SK-N-SH (cell line): ENCODE data around the gene PRAMEF17. TPM values are rescaled to one million over a fixed set of nuclear protein-coding genes. Genes with fewer than 3 reads are reported as not detected.
"Not testable (repeated sequence)": the region's sequence is repeated elsewhere in the genome, so short reads cannot be mapped to it uniquely, and the experiment has no call there.

Source experiments
- CTCF ChIA-PET: fragments of 300-600, 350-600 bp; formaldehyde crosslinking; extraction: SDS; loops from one replicate; lab custom pipeline; 2021; lab: Yijun Ruan, JAX
- POLR2A ChIA-PET: fragments of 350-600 bp; sonication (Branson Sonifier 250); formaldehyde crosslinking; extraction: SDS; loops from one replicate; lab custom pipeline; 2020; ENCODE audit warnings: antibody characterized with exemption, inconsistent platforms; lab: Yijun Ruan, JAX
- DNase-seq: peaks from one replicate; pipeline ENCODE4 v3.0.0; 2012
- H2AFZ ChIP-seq: fragments of 200-600 bp; sonication (generic); 2 replicates; pipeline ENCODE4 v1.8.1; 2016; ENCODE audit warnings: antibody characterized with exemption, mild to moderate bottlenecking, low read depth
- H3F3A ChIP-seq: fragments of 200-600 bp; sonication (generic); replicated peaks from 2 replicates; pipeline ENCODE3; 2016; ENCODE audit warnings: antibody characterized with exemption, mild to moderate bottlenecking; ENCODE audit not compliant: insufficient read depth
- H3K27ac ChIP-seq, 2 experiments: fragments of 200-500 bp in 1 of 2; fragments of 200-600 bp in 1 of 2; sonication (Bioruptor generic) in 1 of 2; sonication (generic), shearing (Covaris generic) in 1 of 2; 2 replicates each; pipeline versions ENCODE4 v1.5.1 to v1.6.1; 2014 to 2016; ENCODE audit warnings: low read depth in 2 of 2, inconsistent platforms in 1 of 2, low read length in 1 of 2, mild to moderate bottlenecking in 1 of 2, mixed read lengths in 1 of 2
- H3K27me3 ChIP-seq: fragments of 200-600 bp; sonication (generic), shearing (Covaris generic); 2 replicates; pipeline ENCODE4 v1.6.1; 2016; ENCODE audit warnings: mixed run types; ENCODE audit not compliant: insufficient read depth
- H3K36me3 ChIP-seq, 2 experiments: fragments of 200-500 bp in 1 of 2; fragments of 200-600 bp in 1 of 2; sonication (Bioruptor generic) in 1 of 2; sonication (generic) in 1 of 2; replicated peaks in 1 of 2; 2 replicates each; pipeline versions ENCODE3 to v1.5.1; 2014 to 2016; ENCODE audit warnings: low read length in 1 of 2, mild to moderate bottlenecking in 1 of 2; ENCODE audit not compliant: insufficient read depth in 2 of 2, control insufficient read depth in 1 of 2
- H3K4me1 ChIP-seq, 2 experiments: fragments of 200-500 bp in 1 of 2; fragments of 200-600 bp in 1 of 2; sonication (Bioruptor generic) in 1 of 2; sonication (generic), shearing (Covaris generic) in 1 of 2; 2 replicates each; pipeline versions ENCODE4 v1.5.1 to v1.6.1; 2014 to 2016; ENCODE audit warnings: low read depth in 1 of 2, low read length in 1 of 2, mixed run types in 1 of 2; ENCODE audit not compliant: insufficient read depth in 2 of 2, control insufficient read depth in 1 of 2
- H3K4me2 ChIP-seq: fragments of 200-600 bp; sonication (generic), shearing (Covaris generic); 2 replicates; pipeline ENCODE4 v1.6.1; 2017; ENCODE audit warnings: mixed run types
- H3K4me3 ChIP-seq, 2 experiments: fragments of 200-500 bp in 1 of 2; fragments of 200-600 bp in 1 of 2; sonication (Bioruptor generic) in 1 of 2; sonication (generic), shearing (Covaris generic) in 1 of 2; 2 replicates each; pipeline versions ENCODE4 v1.5.1 to v1.8.1; 2014 to 2016; ENCODE audit warnings: low read depth in 2 of 2, inconsistent platforms in 1 of 2, low read length in 1 of 2, mild to moderate bottlenecking in 1 of 2, mixed read lengths in 1 of 2, moderate library complexity in 1 of 2
- H3K79me2 ChIP-seq: fragments of 200-600 bp; sonication (generic); 2 replicates; pipeline ENCODE4 v1.8.1; 2017; ENCODE audit warnings: mild to moderate bottlenecking; ENCODE audit not compliant: insufficient read depth
- H3K9ac ChIP-seq: fragments of 200-600 bp; sonication (generic); 2 replicates; pipeline ENCODE4 v1.6.1; 2017; ENCODE audit warnings: mixed run types
- H3K9me2 ChIP-seq: fragments of 200-600 bp; sonication (generic); 2 replicates; pipeline ENCODE4 v1.6.1; 2017; ENCODE audit warnings: mixed run types
- H3K9me3 ChIP-seq: fragments of 200-600 bp; sonication (generic); 2 replicates; pipeline ENCODE4 v1.6.1; 2017; ENCODE audit warnings: mixed run types, mild to moderate bottlenecking, moderate library complexity
- H4K20me1 ChIP-seq: fragments of 200-600 bp; sonication (generic); 2 replicates; pipeline ENCODE4 v1.6.1; 2017; ENCODE audit warnings: mild to moderate bottlenecking, mixed run types; ENCODE audit not compliant: insufficient read depth
- CTCF ChIP-seq: fragments of 200-600 bp; sonication (generic); IDR thresholded peaks from 2 replicates; pipeline ENCODE4 v1.6.1; 2017; ENCODE audit warnings: antibody characterized with exemption, mild to moderate bottlenecking, moderate library complexity
- RAD21 ChIP-seq: IDR thresholded peaks from 2 replicates; pipeline ENCODE4 v1.6.1; 2012; ENCODE audit warnings: mild to moderate bottlenecking, low read length
- SMC3 ChIP-seq: IDR thresholded peaks from 2 replicates; pipeline ENCODE4 v1.6.1; 2012; ENCODE audit warnings: low read depth, low read length, improper control_type of control experiment
- WGBS: methylation state at CpG from one replicate; pipeline ENCODE4 v1.1.6; 2017; ENCODE audit warnings: low lambda C conversion rate; 5-methylcytosine and 5-hydroxymethylcytosine counted together
- polyA plus RNA-seq, 3 experiments: library from polyadenylated mRNA; depleted of rRNA; stranded (reverse); fragments of >200 nt; gene quantifications; 2 replicates each; pipeline ENCODE4 v1.2.3, GENCODE V29; 2012

The PRAMEF17 gene
- polyA plus RNA-seq, 1 of the 3 experiments (the other 2 are of a cell fraction), result not detected

DNA sequence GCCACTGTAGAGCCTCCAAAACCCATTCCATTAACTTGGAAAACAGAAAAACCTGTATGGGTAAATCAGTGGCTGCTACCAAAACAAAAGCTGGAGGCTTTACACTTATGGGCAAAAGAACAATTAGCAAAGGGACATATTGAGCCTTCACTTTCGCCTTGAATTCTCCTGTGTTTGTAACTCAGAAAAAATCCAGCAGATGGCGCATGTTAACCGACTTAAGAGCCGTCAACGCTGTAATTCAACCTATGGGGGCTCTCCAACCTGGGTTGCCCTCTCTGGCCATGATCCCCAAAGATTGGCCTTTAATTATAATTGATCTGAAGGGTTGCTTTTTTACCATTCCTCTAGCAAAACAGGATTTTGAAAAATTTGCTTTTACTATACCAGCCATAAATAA, 32.7 kb upstream of the PRAMEF17 start:
- H3K4me2 ChIP-seq, H3K4me3 ChIP-seq, POLR2A ChIA-PET, H2AFZ ChIP-seq, H3K27ac ChIP-seq, H3K9ac ChIP-seq, CTCF ChIA-PET, H3K9me2 ChIP-seq, H3F3A ChIP-seq, H3K27me3 ChIP-seq, H3K9me3 ChIP-seq, H4K20me1 ChIP-seq, H3K79me2 ChIP-seq, H3K4me1 ChIP-seq, H3K36me3 ChIP-seq: not testable (repeated sequence)
- TF ChIP-seq RAD21 (peak; percentile 58), SMC3 (peak; percentile 47), CTCF (peak; percentile 65)
- DNase-seq, result peak; percentile 10
- 0% methylated on average over 5 of the region's 5 CpGs for WGBS

DNA sequence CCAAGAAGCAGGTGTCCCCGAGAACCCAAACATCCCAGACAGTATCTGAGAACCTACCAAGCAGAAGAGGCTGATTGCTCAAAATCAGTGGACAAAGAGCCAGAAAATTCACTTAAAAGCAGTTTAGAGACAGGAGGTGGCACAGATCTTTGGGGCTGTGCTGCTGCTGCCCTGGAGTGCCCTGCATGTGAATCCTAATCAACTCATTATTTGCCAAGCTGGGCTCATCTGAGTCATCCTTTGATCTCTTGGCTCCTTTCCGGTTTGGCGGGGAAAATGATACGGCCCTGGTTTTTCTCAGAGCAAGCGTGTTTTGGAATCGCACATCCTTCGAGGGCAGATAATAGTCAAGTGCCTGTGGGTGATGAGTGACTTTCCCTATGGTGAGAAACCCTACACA, 27.1 kb upstream of the PRAMEF17 start:
- H3K79me2 ChIP-seq, H3K27me3 ChIP-seq, DNase-seq, H3K4me1 ChIP-seq, POLR2A ChIA-PET, CTCF ChIA-PET, H3K9ac ChIP-seq, H4K20me1 ChIP-seq, H3K9me3 ChIP-seq, H3K4me3 ChIP-seq, H3K36me3 ChIP-seq, H2AFZ ChIP-seq, H3K27ac ChIP-seq, H3K9me2 ChIP-seq, H3F3A ChIP-seq, H3K4me2 ChIP-seq: not testable (repeated sequence)
- WGBS, result 0% methylated on average over 1 of the region's 7 CpGs

GRCh38 chr1:13364928-13365327, 24.5 kb upstream of the PRAMEF17 start:
- H3K9me2 ChIP-seq, H3K9me3 ChIP-seq, H2AFZ ChIP-seq, POLR2A ChIA-PET, H3K36me3 ChIP-seq, H4K20me1 ChIP-seq, H3K27me3 ChIP-seq, H3K79me2 ChIP-seq, H3K9ac ChIP-seq, H3K4me1 ChIP-seq, CTCF ChIA-PET, DNase-seq, H3K27ac ChIP-seq, H3K4me3 ChIP-seq, H3K4me2 ChIP-seq, H3F3A ChIP-seq: not testable (repeated sequence)
- WGBS, result 8% methylated on average over 4 of the region's 4 CpGs

DNA sequence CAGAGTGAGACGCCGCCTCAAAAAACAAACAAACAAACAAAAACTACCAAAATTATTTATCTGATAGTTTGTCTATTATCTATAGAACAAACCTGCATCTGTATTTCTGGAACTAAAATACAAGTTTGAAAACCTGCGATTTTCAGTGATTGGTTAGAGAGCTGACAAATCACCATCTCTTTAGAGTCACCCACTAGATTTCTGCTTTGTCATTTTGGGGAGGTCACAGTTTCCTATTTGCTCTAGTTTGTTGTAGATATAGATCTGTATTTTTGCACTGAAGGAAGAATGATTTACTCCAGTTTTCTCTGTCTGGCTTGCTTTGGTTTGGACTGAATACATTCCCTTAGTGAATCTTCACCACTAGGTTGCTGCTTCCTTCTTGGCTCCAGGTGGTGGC, 22.9 kb upstream of the PRAMEF17 start:
- H3K79me2 ChIP-seq, H2AFZ ChIP-seq, DNase-seq, H3K4me1 ChIP-seq, H3K27me3 ChIP-seq, POLR2A ChIA-PET, H3K4me3 ChIP-seq, H4K20me1 ChIP-seq, H3K36me3 ChIP-seq, H3K9me2 ChIP-seq, H3K4me2 ChIP-seq, H3F3A ChIP-seq, H3K27ac ChIP-seq, H3K9ac ChIP-seq, H3K9me3 ChIP-seq, CTCF ChIA-PET: not testable (repeated sequence)
- 10% methylated on average over 3 of the region's 3 CpGs for WGBS
